ENCODE data around the gene DBH. TPM values are rescaled to one million over a fixed set of nuclear protein-coding genes. Genes with fewer than 3 reads are reported as not detected.

Gene DBH
- total RNA-seq, 1 experiment from 2014 or later, result not detected

DNA sequence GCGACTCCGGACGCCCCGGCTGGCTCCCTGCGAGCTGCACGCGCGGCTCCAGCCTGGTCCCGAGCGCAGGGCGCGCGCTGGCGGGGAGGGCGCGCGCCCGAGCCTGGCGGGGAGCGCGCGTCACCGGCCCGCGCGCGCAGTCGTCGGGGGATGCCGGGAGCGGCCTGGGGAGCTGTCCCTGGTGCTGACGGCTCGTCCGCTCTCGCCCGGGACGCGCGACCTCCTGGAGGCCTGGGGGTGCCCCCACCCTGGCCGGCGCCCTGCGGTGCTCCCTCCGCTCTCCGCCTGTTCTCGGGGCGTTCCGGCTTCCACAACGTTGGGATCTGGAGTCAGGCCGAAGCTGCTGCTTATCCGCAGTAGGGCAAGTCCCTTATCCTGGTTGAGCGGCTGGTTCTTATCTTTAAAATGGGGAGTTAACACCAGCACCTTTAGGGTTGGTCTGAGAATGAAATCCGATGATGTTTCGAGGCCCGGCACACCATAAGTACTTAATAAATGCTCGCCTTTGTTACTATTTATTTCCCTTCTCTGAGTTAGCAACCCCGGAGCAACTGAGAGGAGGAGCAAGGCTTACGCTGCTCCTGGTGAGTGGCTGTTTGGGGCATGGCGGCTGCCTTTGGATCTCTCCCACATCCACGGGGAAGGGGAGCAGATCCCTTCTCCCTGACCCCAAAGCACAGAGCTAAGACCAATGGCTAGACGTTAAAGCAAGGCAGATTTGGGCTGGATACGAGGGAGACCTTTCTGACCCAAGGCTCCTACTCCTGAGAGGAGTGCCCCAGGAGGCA is 26.7 kb upstream of the DBH start, which contains the start of gene FAM163B:
FAM163B (minus strand) TSS at position 79 of the 788 bp plus-strand sequence. CDS start 29,166 bp downstream, outside the sequence.
- POLR2A ChIA-PET, result no interaction called here
- TF ChIP-seq, protein P1, sequence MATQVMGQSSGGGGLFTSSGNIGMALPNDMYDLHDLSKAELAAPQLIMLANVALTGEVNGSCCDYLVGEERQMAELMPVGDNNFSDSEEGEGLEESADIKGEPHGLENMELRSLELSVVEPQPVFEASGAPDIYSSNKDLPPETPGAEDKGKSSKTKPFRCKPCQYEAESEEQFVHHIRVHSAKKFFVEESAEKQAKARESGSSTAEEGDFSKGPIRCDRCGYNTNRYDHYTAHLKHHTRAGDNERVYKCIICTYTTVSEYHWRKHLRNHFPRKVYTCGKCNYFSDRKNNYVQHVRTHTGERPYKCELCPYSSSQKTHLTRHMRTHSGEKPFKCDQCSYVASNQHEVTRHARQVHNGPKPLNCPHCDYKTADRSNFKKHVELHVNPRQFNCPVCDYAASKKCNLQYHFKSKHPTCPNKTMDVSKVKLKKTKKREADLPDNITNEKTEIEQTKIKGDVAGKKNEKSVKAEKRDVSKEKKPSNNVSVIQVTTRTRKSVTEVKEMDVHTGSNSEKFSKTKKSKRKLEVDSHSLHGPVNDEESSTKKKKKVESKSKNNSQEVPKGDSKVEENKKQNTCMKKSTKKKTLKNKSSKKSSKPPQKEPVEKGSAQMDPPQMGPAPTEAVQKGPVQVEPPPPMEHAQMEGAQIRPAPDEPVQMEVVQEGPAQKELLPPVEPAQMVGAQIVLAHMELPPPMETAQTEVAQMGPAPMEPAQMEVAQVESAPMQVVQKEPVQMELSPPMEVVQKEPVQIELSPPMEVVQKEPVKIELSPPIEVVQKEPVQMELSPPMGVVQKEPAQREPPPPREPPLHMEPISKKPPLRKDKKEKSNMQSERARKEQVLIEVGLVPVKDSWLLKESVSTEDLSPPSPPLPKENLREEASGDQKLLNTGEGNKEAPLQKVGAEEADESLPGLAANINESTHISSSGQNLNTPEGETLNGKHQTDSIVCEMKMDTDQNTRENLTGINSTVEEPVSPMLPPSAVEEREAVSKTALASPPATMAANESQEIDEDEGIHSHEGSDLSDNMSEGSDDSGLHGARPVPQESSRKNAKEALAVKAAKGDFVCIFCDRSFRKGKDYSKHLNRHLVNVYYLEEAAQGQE (IDR thresholded peaks at IDR 0.05; ENCODE audit: low read depth), result peak; percentile 44
- no peak for TF ChIP-seq SP1 (IDR thresholded peaks at IDR 0.05; ENCODE audit: low read depth)

DNA sequence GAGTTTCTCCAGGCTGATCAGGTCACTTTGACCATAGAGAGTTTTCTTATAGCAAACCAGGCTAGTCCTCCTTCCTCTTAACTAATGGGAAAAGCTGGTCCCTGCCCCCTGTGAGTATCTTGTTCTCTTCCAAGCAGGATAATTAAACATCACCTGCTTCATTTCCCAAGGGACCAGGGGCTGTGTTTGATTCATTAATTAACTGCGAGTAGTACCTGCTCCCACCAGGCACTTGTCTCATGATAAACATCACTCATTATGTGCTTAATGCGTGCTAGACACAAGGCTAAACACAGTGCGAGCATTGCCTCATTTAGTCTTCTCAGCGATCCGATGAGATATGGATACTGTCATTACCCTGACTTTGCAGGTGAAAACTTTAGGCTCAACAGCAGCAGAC is 25.3 kb upstream of the DBH start:
- ChIA-PET POLR2A (no interaction called here), CTCF (no interaction called here)
- intact Hi-C loops (cut with micrococcal nuclease), result no loop called here
- no peak for TF ChIP-seq FOSL1 (IDR thresholded peaks at IDR 0.05; ENCODE audit: low read depth)
- TF ChIP-seq SIN3A (IDR thresholded peaks at IDR 0.05; ENCODE audit: low read depth), result no peak
- no peak for TF ChIP-seq YY1 (IDR thresholded peaks at IDR 0.05; ENCODE audit: extremely low read depth, insufficient replicate concordance, low read depth, low read length)
- TF ChIP-seq TCF7L2 (IDR thresholded peaks at IDR 0.05; ENCODE audit: borderline replicate concordance, extremely low read depth, insufficient read depth, insufficient read length), result no peak
- no peak for TF ChIP-seq JUND (IDR thresholded peaks at IDR 0.05)
- no peak for TF ChIP-seq POLR2AphosphoS5 (IDR thresholded peaks at IDR 0.05; ENCODE audit: low read depth, low read length)
- TF ChIP-seq, protein P2, sequence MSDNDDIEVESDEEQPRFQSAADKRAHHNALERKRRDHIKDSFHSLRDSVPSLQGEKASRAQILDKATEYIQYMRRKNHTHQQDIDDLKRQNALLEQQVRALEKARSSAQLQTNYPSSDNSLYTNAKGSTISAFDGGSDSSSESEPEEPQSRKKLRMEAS (IDR thresholded peaks at IDR 0.05), result no peak
- no peak for TF ChIP-seq EGR1 (IDR thresholded peaks at IDR 0.05; ENCODE audit: low read depth)
- TF ChIP-seq, protein P1 (IDR thresholded peaks at IDR 0.05; ENCODE audit: low read depth), result no peak
- TF ChIP-seq, protein P3, sequence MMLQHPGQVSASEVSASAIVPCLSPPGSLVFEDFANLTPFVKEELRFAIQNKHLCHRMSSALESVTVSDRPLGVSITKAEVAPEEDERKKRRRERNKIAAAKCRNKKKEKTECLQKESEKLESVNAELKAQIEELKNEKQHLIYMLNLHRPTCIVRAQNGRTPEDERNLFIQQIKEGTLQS (IDR thresholded peaks at IDR 0.05), result no peak
- no peak for TF ChIP-seq POLR2A (IDR thresholded peaks at IDR 0.05; ENCODE audit: borderline replicate concordance, extremely low read depth, insufficient read depth, insufficient read length)

More for the DNA sequence above, 26.7 kb upstream of the DBH start, which contains the start of gene FAM163B:
- H3K4me2 ChIP-seq (ENCODE audit: low read length), result no peak within 1 kb of the TSS
- no peak within 1 kb of the TSS for H3K9ac ChIP-seq (ENCODE audit: low read length)
- H4K20me1 ChIP-seq (ENCODE audit: insufficient read depth), result no peaks in the 10 kb centered on the region
- H3K27ac ChIP-seq (ENCODE audit: low read depth, low read length), result no peak within 1 kb of the TSS
- DNase-seq (ENCODE audit: low read depth, low spot score), result no peak
- H3K9me3 ChIP-seq (ENCODE audit: control insufficient read depth in 1 of 2, insufficient read depth in 1 of 2, low read depth in 1 of 2, low read length in 2 of 2), result no peaks in the 10 kb centered on the region
- CTCF ChIA-PET, result no interaction called here
- H3K4me1 ChIP-seq (ENCODE audit: control insufficient read depth in 1 of 2, insufficient read depth in 2 of 2, low read length in 2 of 2), result no peaks in the 10 kb centered on the region
- intact Hi-C loops (cut with micrococcal nuclease), result no loop called here
- no peaks in the 10 kb centered on the region for H3K9me2 ChIP-seq (ENCODE audit: insufficient read depth)
- BruUV-seq (replicated peaks), result no TSS peak
- RAD21 ChIA-PET (ENCODE audit: low non-redundant PET in 1 of 2, low total read pairs in 2 of 2, uncharacterized antibody in 2 of 2, unreplicated experiment in 2 of 2), result no interaction called here
- H3K27me3 ChIP-seq (ENCODE audit: insufficient read depth, low read length), result peaks cover 70% of the 10 kb centered on the region
- no peaks in the 10 kb centered on the region for H3K36me3 ChIP-seq (ENCODE audit: control insufficient read depth in 1 of 2, insufficient read depth in 2 of 2, low read length in 2 of 2)
- H3K79me2 ChIP-seq (ENCODE audit: insufficient read depth, low read length), result no peaks in the 10 kb centered on the region
- H3K4me3 ChIP-seq (replicated peaks in 1 of 2; ENCODE audit: low read depth in 1 of 2, low read length in 2 of 2), result no peak within 1 kb of the TSS
- no peak within 1 kb of the TSS for H2AFZ ChIP-seq (ENCODE audit: low read depth, low read length, poor library complexity, severe bottlenecking)
- ATAC-seq, result no peak

More for the DNA sequence above, 25.3 kb upstream of the DBH start:
- Histone ChIP-seq H3K9ac (ENCODE audit: low read length) (no peak overlapping the region), H3K9me3 (ENCODE audit: control insufficient read depth in 1 of 2, insufficient read depth in 1 of 2, low read depth in 1 of 2, low read length in 2 of 2) (no peaks in the 10 kb centered on the region), H3K27ac (ENCODE audit: low read depth, low read length) (no peak overlapping the region), H3K9me2 (ENCODE audit: insufficient read depth) (no peaks in the 10 kb centered on the region), H3K4me3 (replicated peaks in 1 of 2; ENCODE audit: low read depth in 1 of 2, low read length in 2 of 2) (no peak overlapping the region), H3K4me2 (ENCODE audit: low read length) (no peak overlapping the region), H3K36me3 (ENCODE audit: control insufficient read depth in 1 of 2, insufficient read depth in 2 of 2, low read length in 2 of 2) (no peaks in the 10 kb centered on the region), H3K4me1 (ENCODE audit: control insufficient read depth in 1 of 2, insufficient read depth in 2 of 2, low read length in 2 of 2) (no peaks in the 10 kb centered on the region), H4K20me1 (ENCODE audit: insufficient read depth) (no peaks in the 10 kb centered on the region), H2AFZ (ENCODE audit: low read depth, low read length, poor library complexity, severe bottlenecking) (no peak overlapping the region), H3K79me2 (ENCODE audit: insufficient read depth, low read length) (no peaks in the 10 kb centered on the region), H3K27me3 (ENCODE audit: insufficient read depth, low read length) (peaks cover 82% of the 10 kb centered on the region)
- RAD21 ChIA-PET (ENCODE audit: low non-redundant PET in 1 of 2, low total read pairs in 2 of 2, uncharacterized antibody in 2 of 2, unreplicated experiment in 2 of 2), result no interaction called here
- no peak for ATAC-seq
- DNase-seq (ENCODE audit: low read depth, low spot score), result no peak
- BruUV-seq (replicated peaks), result no TSS peak
